AG20443 (cell line): ENCODE results near the gene CTAGE15.
"Not testable (repeated sequence)": the region's sequence is repeated elsewhere in the genome, so short reads cannot be mapped to it uniquely, and the experiment has no call there.

Experiments
- DNase-seq: peaks from one replicate; pipeline ENCODE4 v3.0.0; 2012; ENCODE audit warnings: low spot score, mixed read lengths

CTAGE15 gene, protein sequence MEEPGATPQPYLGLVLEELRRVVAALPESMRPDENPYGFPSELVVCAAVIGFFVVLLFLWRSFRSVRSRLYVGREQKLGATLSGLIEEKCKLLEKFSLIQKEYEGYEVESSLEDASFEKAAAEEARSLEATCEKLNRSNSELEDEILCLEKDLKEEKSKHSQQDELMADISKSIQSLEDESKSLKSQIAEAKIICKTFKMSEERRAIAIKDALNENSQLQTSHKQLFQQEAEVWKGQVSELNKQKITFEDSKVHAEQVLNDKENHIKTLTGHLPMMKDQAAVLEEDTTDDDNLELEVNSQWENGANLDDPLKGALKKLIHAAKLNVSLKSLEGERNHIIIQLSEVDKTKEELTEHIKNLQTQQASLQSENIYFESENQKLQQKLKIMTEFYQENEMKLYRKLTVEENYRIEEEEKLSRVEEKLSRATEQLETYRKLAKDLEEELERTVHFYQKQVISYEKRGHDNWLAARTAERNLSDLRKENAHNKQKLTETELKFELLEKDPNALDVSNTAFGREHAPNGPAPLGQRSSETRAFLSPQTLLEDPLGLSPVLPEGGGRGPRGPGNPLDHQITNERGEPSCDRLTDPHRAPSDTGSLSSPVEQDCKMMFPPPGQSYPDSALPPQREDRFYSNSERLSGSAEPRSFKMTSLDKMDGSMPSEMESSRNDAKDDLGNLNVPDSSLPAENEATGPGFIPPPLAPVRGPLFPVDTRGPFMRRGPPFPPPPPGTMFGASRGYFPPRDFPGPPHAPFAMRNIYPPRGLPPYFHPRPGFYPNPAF

DNA sequence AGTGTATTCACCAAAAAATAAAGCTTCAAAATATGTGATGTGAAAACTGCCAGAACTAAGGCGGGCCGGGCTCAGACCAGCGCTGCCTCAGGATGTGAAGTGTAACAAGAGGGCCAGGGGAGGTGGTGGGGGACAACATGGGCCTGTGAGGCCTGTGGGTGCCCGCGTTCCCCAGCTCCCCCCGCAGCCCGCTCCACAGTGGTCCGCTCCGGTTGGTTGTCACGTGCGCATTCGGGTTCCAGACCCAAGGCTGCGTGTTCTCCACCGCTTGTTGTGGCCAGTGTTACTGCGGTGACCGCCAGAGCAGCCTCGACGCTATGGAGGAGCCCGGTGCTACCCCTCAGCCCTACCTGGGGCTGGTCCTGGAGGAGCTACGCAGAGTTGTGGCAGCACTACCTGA, at the start of gene CTAGE15:
Gene CTAGE15, plus strand, starts transcription at position 301 of the 400 bp plus-strand sequence. Its CDS starts 17 bp downstream, at position 318.
- DNase-seq = not testable (repeated sequence)

DNA sequence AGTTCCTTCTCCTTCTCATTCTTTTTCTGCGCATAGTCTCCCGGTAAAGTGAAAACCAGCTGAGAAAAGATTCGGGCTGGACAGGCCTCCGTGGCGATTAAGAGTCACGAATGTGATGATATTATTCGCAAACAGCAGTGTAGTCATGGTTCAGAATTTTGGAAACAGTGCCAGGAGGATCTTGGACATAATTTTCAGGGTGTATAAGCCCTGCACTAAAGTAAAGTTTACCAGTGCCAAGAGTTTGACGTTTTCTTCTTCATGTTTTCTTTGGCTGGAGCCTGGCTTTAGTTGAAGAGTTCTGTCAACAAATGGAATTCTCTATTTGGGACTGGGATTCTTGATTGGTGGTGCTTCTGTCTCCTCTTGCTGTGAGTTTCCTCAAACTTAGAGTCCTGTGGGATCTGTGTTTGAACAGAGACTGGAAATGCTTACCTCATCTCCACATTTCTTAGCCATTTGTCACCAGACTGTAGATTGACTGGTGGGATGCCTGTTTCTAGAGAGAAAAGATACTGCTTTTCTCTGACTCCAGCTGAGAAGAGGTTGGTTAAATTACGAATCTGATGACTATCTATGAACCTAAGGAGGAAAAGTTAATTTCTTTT, 49.2 kb upstream of the CTAGE15 start:
- not testable (repeated sequence) for DNase-seq

DNA sequence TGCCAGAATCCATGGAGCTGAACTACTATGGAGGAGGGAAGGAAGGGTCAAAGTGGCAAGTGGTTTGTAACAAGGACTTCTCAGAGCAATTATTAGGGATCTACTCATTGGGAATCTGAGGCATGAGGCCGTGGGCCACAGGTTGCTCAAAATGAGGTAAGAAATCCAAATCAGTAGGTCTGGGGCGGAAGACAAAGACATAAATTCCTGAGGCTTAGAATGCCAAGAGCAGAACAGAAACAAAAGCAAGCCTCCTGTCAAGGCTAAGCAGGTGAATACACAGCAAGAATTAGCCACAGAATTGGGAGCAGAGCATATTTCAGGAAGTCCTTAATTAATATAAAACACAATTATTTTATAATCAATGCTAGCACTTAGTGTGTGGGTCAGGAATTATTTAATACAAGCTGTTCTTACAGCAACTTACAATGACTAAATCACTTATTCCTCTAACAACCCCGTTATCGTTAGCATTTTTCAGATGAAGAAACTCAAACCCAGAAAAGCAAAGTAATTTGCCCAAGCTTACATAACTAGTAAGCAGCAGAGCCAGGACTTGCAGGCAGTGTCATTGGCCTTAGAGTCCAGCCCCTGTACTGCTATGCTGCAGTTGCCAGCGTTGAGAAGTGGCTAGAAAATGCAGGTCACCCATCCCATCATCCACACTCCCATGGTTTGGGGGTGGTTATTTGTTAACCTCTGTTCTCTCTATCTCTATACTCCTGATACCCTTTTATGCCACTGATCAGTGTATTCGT, 40.3 kb upstream of the CTAGE15 start:
- not testable (repeated sequence) for DNase-seq

DNA sequence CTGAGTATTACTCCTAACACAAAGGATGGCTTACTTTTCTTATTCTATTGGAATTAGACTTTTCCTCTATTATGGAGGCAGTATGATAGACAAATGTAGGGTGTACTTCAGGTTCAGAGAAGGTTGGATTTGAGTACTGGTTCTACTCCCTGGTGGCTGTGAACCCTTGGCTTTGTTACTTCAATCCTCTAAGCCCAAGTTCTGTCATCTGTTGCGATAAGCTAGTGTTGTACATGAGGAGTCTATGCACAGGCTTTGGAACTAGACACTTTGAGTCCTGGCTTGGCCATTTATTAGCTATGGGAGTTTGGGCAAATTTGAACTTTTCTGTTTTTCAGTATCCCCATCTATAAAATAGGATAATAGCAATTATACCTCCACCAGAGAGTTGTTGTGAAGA, 39.7 kb upstream of the CTAGE15 start:
- not testable (repeated sequence) for DNase-seq

DNA sequence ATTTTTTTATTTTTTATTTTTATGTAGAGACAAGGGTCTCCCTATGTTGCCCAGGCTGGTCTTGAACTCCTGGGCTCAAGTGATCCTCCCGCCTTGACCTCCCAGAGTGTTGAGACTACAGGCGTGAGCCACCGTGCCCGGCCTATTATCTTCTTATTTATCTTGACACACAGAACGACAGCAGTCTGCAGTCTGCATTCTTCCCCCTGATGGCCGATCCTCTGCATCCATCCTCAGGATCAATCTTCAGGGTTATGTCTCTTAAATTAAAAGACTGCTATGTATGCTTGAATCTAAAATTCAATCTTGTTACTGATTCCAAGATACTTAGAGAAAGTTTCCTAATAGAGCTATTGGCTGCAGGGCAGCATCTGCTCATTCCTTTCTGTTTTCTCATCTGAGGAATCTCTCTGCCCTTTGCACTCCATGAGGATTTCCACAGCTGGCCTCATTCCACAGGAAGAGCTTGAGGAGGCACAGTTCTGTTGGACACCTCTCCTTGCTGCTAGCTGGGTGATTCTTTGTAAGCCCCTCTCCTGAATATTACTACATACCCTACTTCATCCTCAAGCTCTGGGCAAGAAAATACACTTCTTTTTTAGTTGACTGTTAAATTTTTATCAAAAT, 38.3 kb upstream of the CTAGE15 start:
- not testable (repeated sequence) for DNase-seq

DNA sequence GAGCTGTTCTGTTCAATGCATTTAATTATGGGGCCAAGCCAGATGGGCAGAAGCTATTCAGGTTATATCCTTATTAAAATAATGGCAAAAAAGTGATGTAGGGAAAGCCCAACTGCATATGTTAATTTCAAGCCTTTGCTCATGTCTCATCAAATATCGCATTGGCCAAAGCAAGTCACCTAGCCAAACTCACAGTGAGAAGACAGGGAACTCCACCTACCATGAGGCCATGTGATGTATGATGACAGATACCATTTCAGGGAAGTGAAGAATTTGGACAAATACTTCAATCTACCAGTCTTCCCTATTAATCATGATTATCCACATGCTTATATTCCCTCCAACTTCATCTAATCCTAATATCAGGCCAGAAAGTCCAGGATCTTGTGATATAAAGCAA, 35.2 kb upstream of the CTAGE15 start:
- not testable (repeated sequence) for DNase-seq

DNA sequence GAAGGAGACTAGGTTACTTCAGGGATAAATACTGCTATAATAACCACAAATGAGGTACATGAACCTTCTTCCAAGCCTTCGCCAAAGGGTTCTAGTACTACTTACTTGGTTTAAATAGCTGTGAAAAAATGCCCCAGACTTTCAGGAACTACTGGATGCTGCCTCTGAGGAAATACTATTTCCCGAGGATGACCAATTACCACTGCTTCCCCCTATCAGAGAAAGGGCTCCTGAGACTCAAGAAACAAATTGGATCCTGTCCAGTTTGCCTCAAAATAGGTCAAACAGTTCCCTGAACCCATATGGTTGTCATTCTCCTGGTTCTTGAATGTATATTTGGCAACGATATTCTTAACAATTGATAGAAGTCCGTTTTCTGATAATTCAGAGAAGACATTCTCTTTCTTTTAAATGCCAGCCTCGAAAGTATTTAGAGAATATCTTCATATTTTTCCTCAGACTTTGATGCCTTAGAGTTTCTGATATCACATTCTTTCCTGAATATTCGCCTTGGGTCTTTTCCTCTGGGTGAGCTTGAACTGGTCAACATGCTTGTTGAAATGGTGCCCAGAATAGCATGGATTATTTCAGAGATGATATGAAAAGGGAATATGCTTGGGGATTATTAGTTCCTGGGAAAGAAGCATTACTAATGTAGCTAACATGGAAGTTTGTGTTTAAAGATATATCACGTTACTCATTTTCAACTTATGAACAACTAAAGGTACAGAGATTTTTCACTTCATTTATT, 28.1 kb upstream of the CTAGE15 start:
- not testable (repeated sequence) for DNase-seq

DNA sequence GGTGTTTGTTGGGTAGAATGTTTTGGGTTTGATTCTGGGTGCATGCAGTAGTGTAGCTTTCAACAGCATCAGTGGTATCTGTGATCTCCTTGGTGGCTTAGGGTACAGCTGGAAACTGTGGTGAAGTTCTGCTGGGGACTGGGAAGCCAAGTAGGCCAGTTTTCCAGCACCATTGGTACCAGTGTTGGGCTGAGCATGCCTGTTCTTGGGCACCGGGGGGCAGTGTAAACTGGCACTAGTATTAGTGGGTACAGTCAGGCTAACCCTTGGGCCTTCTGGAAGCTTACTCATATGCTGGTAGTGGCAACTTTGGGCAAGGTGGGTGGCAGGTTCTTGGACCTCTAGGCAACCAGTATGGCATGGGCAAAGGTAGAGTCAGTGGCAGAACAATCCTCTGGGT, 15.6 kb upstream of the CTAGE15 start:
- not testable (repeated sequence) for DNase-seq

DNA sequence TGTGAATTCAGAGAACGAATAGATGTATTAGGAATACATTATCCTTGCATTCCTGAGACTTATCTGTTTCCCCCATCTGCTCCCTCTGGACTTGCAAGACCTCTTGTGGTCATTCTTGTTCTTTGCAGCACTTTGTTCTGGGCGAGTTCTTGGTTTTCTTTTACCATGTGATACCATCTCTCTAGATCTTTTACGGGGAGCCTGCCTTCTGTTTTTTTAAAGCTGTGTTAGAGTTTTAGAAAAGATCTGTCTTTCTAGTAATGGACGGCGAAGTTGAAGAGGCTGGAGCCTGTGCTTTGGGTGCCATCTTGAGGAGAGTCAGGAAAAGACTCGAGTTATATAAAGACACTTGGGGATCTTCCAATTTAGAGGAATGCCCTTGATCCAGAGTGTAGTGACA, 8.3 kb upstream of the CTAGE15 start:
- not testable (repeated sequence) for DNase-seq

DNA sequence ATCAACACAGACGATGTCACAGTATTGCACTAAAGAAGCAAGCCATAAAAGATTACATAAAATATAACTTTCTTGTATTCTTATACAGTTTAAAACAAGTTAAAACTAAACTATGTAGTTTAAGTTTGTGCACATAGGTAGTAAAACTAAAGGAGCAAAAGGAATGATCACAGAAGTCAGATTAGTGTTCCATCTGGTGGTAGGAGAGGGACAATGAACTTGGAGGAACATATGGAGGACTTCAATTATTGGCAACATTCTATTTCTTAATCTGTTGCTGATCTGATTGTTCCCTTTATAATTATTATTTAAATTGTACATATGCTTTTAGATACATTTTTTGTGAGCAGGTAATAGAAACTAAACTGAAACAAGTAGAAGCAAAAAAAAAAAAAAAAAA, 5.6 kb upstream of the CTAGE15 start:
- not testable (repeated sequence) for DNase-seq

DNA sequence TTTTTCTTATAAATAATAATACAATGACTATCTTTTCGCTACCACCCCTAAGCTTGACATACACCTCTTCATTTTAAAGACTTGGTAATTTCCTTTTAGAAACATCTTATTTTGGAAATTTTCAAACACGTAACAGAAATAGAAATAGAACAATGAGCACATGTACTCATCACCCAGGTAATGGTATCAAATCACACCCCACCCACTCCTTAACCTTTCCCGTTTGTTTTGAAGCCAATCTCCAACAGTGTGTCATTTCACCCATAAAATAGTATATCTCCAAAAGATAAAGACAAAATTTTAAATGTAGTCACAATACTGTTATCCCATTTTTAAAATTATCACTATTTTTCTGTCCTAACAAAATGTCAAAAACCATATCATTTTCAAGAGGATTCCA, 16.6 kb downstream of the CTAGE15 start:
- DNase-seq = not testable (repeated sequence)

DNA sequence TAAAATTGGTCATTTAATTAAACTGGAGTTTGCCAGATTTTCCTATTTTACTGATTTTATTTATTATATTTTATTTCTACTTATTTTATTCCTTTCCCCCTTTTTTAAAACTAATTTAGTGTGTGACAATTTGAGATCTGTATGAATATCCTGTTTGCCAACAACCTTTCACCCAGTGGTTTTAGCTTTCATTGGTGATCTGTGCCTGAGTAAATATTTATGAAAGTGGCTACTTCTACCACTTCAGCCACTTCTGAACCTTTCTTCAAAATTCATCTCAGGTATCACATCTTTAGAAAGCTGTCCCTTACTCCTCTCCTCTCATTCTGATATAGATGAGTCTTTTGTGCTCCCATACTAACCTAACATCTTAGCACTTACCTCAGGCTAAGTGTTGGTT, 18.3 kb downstream of the CTAGE15 start:
- not testable (repeated sequence) for DNase-seq

DNA sequence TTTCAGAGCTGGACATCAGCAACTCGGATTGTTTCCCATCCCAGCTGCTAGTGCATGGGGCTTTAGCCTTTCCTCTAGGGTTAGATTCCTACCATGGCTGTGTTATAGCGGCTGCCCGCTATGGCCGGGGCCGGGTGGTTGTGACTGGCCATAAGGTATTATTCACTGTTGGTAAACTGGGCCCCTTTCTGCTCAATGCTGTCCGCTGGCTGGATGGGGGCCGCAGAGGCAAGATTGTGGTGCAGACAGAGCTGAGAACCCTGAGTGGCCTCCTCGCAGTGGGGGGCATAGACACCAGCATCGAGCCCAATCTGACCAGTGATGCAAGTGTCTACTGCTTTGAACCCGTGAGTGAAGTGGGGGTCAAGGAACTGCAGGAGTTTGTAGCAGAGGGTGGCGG, 26.5 kb downstream of the CTAGE15 start:
- not testable (repeated sequence) for DNase-seq

DNA sequence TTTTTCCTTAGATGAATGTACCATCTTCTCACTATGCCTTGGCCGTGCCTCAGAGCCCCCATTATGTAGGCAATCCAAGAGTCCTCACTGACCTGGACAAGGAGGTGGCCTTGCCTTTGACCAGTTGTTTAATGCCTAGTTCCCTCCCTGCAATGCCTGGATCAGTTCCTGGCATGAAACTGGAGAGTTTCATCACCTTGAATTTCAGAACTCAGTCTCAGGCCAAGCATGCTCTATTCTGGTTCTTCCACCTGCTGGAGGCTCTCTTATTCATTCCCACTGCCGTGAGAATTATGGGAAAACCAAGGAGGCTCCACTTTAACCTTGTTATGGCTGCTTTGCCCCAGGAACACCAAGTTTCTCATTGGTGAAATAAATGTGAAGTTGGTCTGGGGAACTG, 31.9 kb downstream of the CTAGE15 start:
- not testable (repeated sequence) for DNase-seq

DNA sequence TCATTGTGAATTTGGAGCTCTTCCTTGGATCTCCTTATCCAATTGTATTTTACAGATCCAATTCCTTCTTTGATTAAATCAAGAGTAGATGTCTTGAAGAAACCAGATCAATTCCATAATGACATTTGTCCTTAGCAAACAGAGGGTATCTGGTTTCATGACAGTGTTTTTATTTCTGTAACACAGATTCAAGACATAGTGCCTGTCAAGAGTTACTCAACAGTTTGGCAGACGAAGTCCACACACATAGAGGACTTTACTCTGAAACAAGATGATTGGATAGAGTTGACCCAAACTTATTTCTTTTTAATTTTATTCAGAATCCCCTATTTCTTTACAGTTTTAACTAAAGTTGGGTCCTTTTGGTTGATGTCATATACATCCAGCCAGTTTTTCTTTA, 34.5 kb downstream of the CTAGE15 start:
- not testable (repeated sequence) for DNase-seq

DNA sequence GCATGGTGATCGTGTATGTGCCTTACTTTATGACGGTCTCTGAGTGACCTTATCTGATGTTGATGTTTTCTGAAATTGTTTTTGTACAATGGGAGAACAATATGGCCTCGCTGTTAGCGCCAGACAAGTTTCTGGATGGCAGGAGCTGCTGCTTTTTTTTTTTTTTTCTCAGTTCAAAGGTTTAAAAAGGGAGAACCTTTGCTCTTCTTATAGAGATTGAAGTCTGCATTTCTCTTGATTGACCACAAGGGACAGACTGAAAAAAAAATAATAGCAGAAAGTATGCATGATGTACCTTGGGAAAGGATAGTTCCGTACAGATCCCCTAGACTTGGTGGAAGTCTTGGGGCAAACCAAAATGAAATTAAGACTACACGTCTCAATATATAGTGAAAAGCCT, 43.9 kb downstream of the CTAGE15 start:
- not testable (repeated sequence) for DNase-seq

DNA sequence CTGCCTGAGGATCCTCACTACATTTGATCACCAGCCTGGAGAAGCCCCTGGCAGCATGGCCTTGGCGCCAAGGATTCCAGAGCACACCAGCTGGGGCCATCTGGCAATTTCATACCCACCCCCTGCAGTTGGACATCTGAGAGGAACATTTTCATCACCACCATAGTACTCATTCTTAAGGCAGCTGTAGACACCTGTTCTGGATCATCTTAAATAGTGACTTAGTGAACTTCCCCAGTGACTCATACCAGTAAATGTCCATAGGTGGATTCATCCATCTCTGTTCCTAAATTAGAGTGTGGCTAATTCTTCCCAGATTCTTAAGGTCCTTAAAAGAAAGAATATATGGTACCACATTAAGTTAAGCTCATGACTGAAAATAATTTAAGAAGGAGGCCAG, 45.6 kb downstream of the CTAGE15 start:
- not testable (repeated sequence) for DNase-seq

DNA sequence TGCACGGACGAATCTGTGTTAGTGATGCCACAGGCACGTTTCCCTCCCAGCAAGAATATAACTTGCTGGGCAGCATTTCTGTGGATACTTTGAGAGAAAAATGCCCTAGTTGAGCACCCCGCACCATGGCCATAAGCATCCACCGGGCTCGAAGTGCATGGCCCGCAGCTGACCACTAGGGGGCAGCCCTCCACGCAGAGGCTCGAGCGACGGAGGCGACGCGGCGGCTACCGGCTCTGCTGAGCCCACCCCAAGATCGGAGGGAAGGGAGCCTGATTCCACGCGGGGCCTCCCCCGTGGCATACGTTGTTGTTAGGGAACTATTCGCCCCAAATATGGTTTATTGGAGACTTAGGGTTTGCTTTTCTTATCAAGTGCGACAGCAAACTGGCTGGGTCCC, 48.5 kb downstream of the CTAGE15 start:
- not testable (repeated sequence) for DNase-seq

DNA sequence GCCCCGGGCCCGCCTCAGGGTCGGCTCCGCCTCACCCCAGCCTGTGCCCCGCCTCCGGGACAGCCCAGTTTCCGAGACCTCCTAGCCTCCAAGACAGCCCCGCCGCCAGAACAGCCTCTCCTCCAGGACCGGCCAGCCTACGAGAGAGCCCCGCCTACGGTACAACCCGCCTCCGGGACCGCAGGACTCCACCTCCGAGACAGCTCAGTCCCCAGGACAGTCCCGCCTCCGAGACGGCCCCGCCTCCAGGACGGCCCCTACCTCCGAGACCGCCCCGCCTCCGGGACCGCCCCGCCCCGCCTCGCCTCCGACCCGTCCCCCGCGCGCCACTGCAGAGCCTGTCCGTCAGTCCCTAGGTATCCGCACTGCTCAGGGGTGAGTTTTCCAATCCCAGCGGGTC, 49.0 kb downstream of the CTAGE15 start, which contains the start of gene TCAF2:
Gene TCAF2, plus strand, starts transcription at position 329 of the 400 bp plus-strand sequence.
- not testable (repeated sequence) for DNase-seq

DNA sequence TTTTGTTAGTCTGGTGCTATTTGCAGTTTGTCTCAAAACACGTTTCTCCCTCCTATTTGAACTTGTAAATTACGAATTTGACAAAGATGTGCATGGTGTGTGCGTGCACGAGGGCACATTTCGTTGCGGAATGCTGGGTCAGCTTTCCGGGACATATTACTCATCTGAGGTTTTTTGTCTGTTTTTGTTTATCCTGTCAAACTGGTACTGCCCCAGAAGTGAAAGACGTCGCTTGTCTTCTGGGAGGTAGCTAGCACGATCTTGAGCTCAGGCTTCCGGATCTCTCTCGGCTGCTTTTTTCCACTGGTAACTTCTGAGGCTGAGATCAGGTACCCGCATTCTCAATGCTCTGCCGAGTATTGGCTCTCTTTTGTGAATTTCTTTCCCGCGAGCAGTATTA, 49.6 kb downstream of the CTAGE15 start:
- DNase-seq = not testable (repeated sequence)
